ENCODE results near the gene SLC24A3. TPM values are rescaled to one million over a fixed set of nuclear protein-coding genes. Genes with fewer than 3 reads are reported as not detected.

Gene SLC24A3
- total RNA-seq, 6 donors from 2014 or later = 6.3 to 10.8 (median 9.3) TPM

GRCh38 chr20:19478320-19478895 lies 266.0 kb downstream of the SLC24A3 start:
- Histone ChIP-seq H3K9me3 (no peaks in the 10 kb centered on the region), H3K4me1 (no peaks in the 10 kb centered on the region), H3K27me3 (no peaks in the 10 kb centered on the region), H3K36me3 (no peaks in the 10 kb centered on the region), H3K4me3 (no peak overlapping the region), H3K27ac (no peak overlapping the region)
- WGBS, 2 donors = 79 to 86% methylated on average over 5 of the region's 5 CpGs
- no peak for ATAC-seq (ENCODE audit: low FRiP score in 2 of 2)
- TF ChIP-seq EP300 (IDR thresholded peaks at IDR 0.05) (no peak), POLR2AphosphoS5 (IDR thresholded peaks at IDR 0.05) (no peak), CTCF (IDR thresholded peaks at IDR 0.05) (no peak), POLR2A (IDR thresholded peaks at IDR 0.05) (no peak)
- DNase-seq = no peak

- Histone ChIP-seq H3K4me3 (no peak overlapping the region), H3K27me3 (no peaks in the 10 kb centered on the region), H3K36me3 (no peaks in the 10 kb centered on the region), H3K4me1 (no peaks in the 10 kb centered on the region), H3K27ac (no peak overlapping the region), H3K9me3 (no peaks in the 10 kb centered on the region)
- 49 to 92% methylated on average over 2 of the region's 2 CpGs for WGBS, 2 donors
- no peak for TF ChIP-seq CTCF (IDR thresholded peaks at IDR 0.05)
- TF ChIP-seq POLR2AphosphoS5 (IDR thresholded peaks at IDR 0.05) = no peak
- no peak for DNase-seq
- ATAC-seq (ENCODE audit: low FRiP score in 2 of 2) = no peak
Observed at GRCh38 chr20:19482726-19483125, 270.3 kb downstream of the SLC24A3 start.

GRCh38 chr20:19483309-19483708 lies 270.9 kb downstream of the SLC24A3 start:
- DNase-seq (no peak), ATAC-seq (ENCODE audit: low FRiP score in 2 of 2) (no peak)
- Histone ChIP-seq H3K4me3 (no peak overlapping the region), H3K36me3 (no peaks in the 10 kb centered on the region), H3K9me3 (no peaks in the 10 kb centered on the region), H3K27ac (no peak overlapping the region), H3K4me1 (no peaks in the 10 kb centered on the region), H3K27me3 (no peaks in the 10 kb centered on the region)
- TF ChIP-seq CTCF (IDR thresholded peaks at IDR 0.05) = no peak
- TF ChIP-seq POLR2AphosphoS5 (IDR thresholded peaks at IDR 0.05) = no peak
- TF ChIP-seq POLR2A (IDR thresholded peaks at IDR 0.05) = no peak
- no peak for TF ChIP-seq EP300 (IDR thresholded peaks at IDR 0.05)

- TF ChIP-seq CTCF (IDR thresholded peaks at IDR 0.05) (no peak), POLR2A (IDR thresholded peaks at IDR 0.05) (no peak), EP300 (IDR thresholded peaks at IDR 0.05) (no peak), POLR2AphosphoS5 (IDR thresholded peaks at IDR 0.05) (no peak)
- H3K9me3 ChIP-seq = no peaks in the 10 kb centered on the region
- H3K36me3 ChIP-seq = no peaks in the 10 kb centered on the region
- no peak overlapping the region for H3K27ac ChIP-seq
- H3K27me3 ChIP-seq = no peaks in the 10 kb centered on the region
- ATAC-seq (ENCODE audit: low FRiP score in 2 of 2) = no peak
- H3K4me1 ChIP-seq = no peaks in the 10 kb centered on the region
- 77 to 90% methylated on average over 2 of the region's 2 CpGs for WGBS, 2 donors
- no peak overlapping the region for H3K4me3 ChIP-seq
- DNase-seq = no peak
Observed at GRCh38 chr20:19486446-19486845, 274.0 kb downstream of the SLC24A3 start.

- 94 to 100% methylated on average over 1 of the region's 1 CpG for WGBS, 2 donors
- Histone ChIP-seq H3K27me3 (no peaks in the 10 kb centered on the region), H3K9me3 (no peaks in the 10 kb centered on the region), H3K36me3 (no peaks in the 10 kb centered on the region), H3K27ac (no peak overlapping the region), H3K4me1 (no peaks in the 10 kb centered on the region), H3K4me3 (no peak overlapping the region)
- TF ChIP-seq POLR2A (IDR thresholded peaks at IDR 0.05) (no peak), EP300 (IDR thresholded peaks at IDR 0.05) (no peak), POLR2AphosphoS5 (IDR thresholded peaks at IDR 0.05) (no peak), CTCF (IDR thresholded peaks at IDR 0.05) (no peak)
- ATAC-seq (ENCODE audit: low FRiP score in 2 of 2) = no peak
- no peak for DNase-seq
Observed at GRCh38 chr20:19487420-19487819, 275.0 kb downstream of the SLC24A3 start.

Measured in upper lobe of left lung (tissue), 6 donors.